Stomach (tissue), 4 donors: Measurements from ENCODE around the gene FOXS1.

Experiments
- CTCF ChIP-seq, 7 experiments: fragments of 450-650 bp in 4 of 7; fragments of 200-600 bp in 3 of 7; sonication (generic) in 3 of 7; IDR thresholded peaks; one replicate each; pipeline ENCODE4 v1.5.1; 2016 to 2019; ENCODE audit warnings: antibody characterized with exemption in 7 of 7, control low read depth in 2 of 7, mild to moderate bottlenecking in 1 of 7
- POLR2A ChIP-seq, 4 donors: fragments of 450-650 bp; IDR thresholded peaks; one replicate each; pipeline ENCODE4 v1.6.1; 2016; ENCODE audit warnings: antibody characterized with exemption in 4 of 4, control low read depth in 2 of 4, mild to moderate bottlenecking in 1 of 4, moderate library complexity in 1 of 4
- POLR2AphosphoS5 ChIP-seq, 3 donors: sonication (generic); formaldehyde crosslinking; IDR thresholded peaks; one replicate each; pipeline ENCODE4 v1.6.1; 2016; ENCODE audit warnings: antibody characterized with exemption in 3 of 3

- no peak for TF ChIP-seq CTCF (IDR thresholded peaks at IDR 0.05)
- TF ChIP-seq POLR2A (IDR thresholded peaks at IDR 0.05) = no peak
- no peak for TF ChIP-seq POLR2AphosphoS5 (IDR thresholded peaks at IDR 0.05)
Measured at GRCh38 chr20:31833931-31834521, 11.4 kb downstream of the FOXS1 start.
